Lung (tissue), 16 donors: ENCODE results near the gene RPS14. TPM values are rescaled to one million over a fixed set of nuclear protein-coding genes. Genes with fewer than 3 reads are reported as not detected.

ENCODE experiments used
- ATAC-seq: fragments of 200-7000 bp; cut with Tn5 transposase; one replicate; pipeline ENCODE4 v1.9.1; 2020; ENCODE audit warnings: moderate number of reproducible peaks; ENCODE audit not compliant: insufficient read depth, low FRiP score
- DNase-seq, 3 donors: peaks; one replicate each; pipeline ENCODE4 v3.0.0-alpha.2; 2013 to 2017
- H3K27ac ChIP-seq, 2 donors: one replicate each; pipeline ENCODE4 v1.5.1; 2013; ENCODE audit warnings: mild to moderate bottlenecking in 2 of 2, moderate library complexity in 2 of 2, control low read depth in 1 of 2, inconsistent platforms in 1 of 2, low read depth in 1 of 2, low read length in 1 of 2
- H3K27me3 ChIP-seq, 3 donors: one replicate each; pipeline ENCODE4 v1.5.1; 2013; ENCODE audit warnings: low read length in 2 of 3; ENCODE audit not compliant: control insufficient read depth in 3 of 3, insufficient read depth in 3 of 3
- H3K36me3 ChIP-seq, 4 donors: one replicate each; pipeline ENCODE4 v1.5.1; 2013; ENCODE audit warnings: low read length in 4 of 4, mild to moderate bottlenecking in 1 of 4, moderate library complexity in 1 of 4; ENCODE audit not compliant: control insufficient read depth in 4 of 4, insufficient read depth in 4 of 4
- H3K4me1 ChIP-seq, 5 donors: one replicate each; pipeline ENCODE4 v1.5.1; 2013; ENCODE audit warnings: low read length in 5 of 5, mild to moderate bottlenecking in 2 of 5, moderate library complexity in 1 of 5; ENCODE audit not compliant: control insufficient read depth in 5 of 5, insufficient read depth in 5 of 5
- H3K4me3 ChIP-seq: one replicate; pipeline ENCODE4 v1.5.1; 2013; ENCODE audit warnings: mild to moderate bottlenecking, control low read depth, moderate library complexity
- H3K9ac ChIP-seq, 2 donors: one replicate each; pipeline ENCODE4 v1.5.1; 2013; ENCODE audit warnings: low read length in 2 of 2, control low read depth in 1 of 2; ENCODE audit not compliant: insufficient read depth in 1 of 2
- H3K9me3 ChIP-seq, 4 donors: one replicate each; pipeline ENCODE4 v1.5.1; 2013; ENCODE audit warnings: low read length in 3 of 4, mild to moderate bottlenecking in 1 of 4, moderate library complexity in 1 of 4; ENCODE audit not compliant: control insufficient read depth in 4 of 4, insufficient read depth in 3 of 4
- CTCF ChIP-seq: IDR thresholded peaks from 2 replicates; pipeline ENCODE4 v1.5.1; 2012; ENCODE audit warnings: mild to moderate bottlenecking; ENCODE audit errors: control extremely low read depth, extremely low read depth
- WGBS, 2 donors: extraction: QIAGEN DNeasy Blood & Tissue Kit; methylation state at CpG; one replicate each; pipeline ENCODE4 v1.1.7; 2013; 5-methylcytosine and 5-hydroxymethylcytosine counted together
- long read RNA-seq, 5 donors: transcript quantifications; one replicate each; lab custom pipeline, GENCODE V29; 2026
- polyA plus RNA-seq, 2 donors: library from polyadenylated mRNA; stranded (reverse); fragments of 200-250 nt; gene quantifications; one replicate each; pipeline ENCODE4 v1.2.1, GENCODE V29; 2013
- total RNA-seq, 2 donors: library from RNA; depleted of rRNA in 1 of 2; stranded (reverse); fragments of >200 nt in 1 of 2; gene quantifications; one replicate each; pipeline ENCODE4 v1.2.1, GENCODE V29; 2014 to 2021
- donor health status: control.
- donor health status: control.
- donor health status: Bipolar disorder and iron deficiency.
- donor health status: healthy.
- donor health status: DM: yes; HTN: yes; CAD: no.

Gene RPS14
- total RNA-seq (1,000 to 10,000 TPM; 1,065 to 1,395 TPM), polyA plus RNA-seq (1,000 to 10,000 TPM; 3,509 to 4,623 TPM)
- long read RNA-seq, donor 1, transcript RPS14-201 (5 exons, 712 nt) = minor isoform, 13 of 3,064 reads
- long read RNA-seq, donor 1, transcript RPS14-206 (2 exons, 398 nt) = minor isoform, 6 of 3,064 reads
- long read RNA-seq, donor 1, transcript RPS14-205 (3 exons, 3,119 nt) = minor isoform, 328 of 3,064 reads
- long read RNA-seq, donor 1, transcript RPS14-203 (5 exons, 569 nt) = major isoform, 2,168 of 3,064 reads
- long read RNA-seq, donor 1, partial matches to known transcripts = 428 of 3,064 reads
- long read RNA-seq, donor 1, other reads (novel, unspliced or antisense) = 120 of 3,064 reads
- long read RNA-seq, donor 2, transcript RPS14-203 (5 exons, 569 nt) = major isoform, 1,059 of 1,536 reads
- long read RNA-seq, donor 2, transcript RPS14-201 (5 exons, 712 nt) = minor isoform, 6 of 1,536 reads
- long read RNA-seq, donor 2, transcript RPS14-205 (3 exons, 3,119 nt) = minor isoform, 146 of 1,536 reads
- long read RNA-seq, donor 2, partial matches to known transcripts = 271 of 1,536 reads
- long read RNA-seq, donor 2, other reads (novel, unspliced or antisense) = 53 of 1,536 reads
- long read RNA-seq, donor 3, transcript RPS14-206 (2 exons, 398 nt) = minor isoform, 10 of 1,847 reads
- long read RNA-seq, donor 3, transcript RPS14-205 (3 exons, 3,119 nt) = minor isoform, 171 of 1,847 reads
- long read RNA-seq, donor 3, transcript RPS14-203 (5 exons, 569 nt) = major isoform, 1,350 of 1,847 reads
- long read RNA-seq, donor 3, transcript RPS14-201 (5 exons, 712 nt) = minor isoform, 7 of 1,847 reads
- long read RNA-seq, donor 3, partial matches to known transcripts = 259 of 1,847 reads
- long read RNA-seq, donor 3, other reads (novel, unspliced or antisense) = 49 of 1,847 reads
- long read RNA-seq, donor 4, transcript RPS14-203 (5 exons, 569 nt) = major isoform, 1,103 of 1,649 reads
- long read RNA-seq, donor 4, transcript RPS14-206 (2 exons, 398 nt) = minor isoform, 8 of 1,649 reads
- long read RNA-seq, donor 4, transcript RPS14-205 (3 exons, 3,119 nt) = minor isoform, 203 of 1,649 reads
- long read RNA-seq, donor 4, transcript RPS14-201 (5 exons, 712 nt) = minor isoform, 9 of 1,649 reads
- long read RNA-seq, donor 4, partial matches to known transcripts = 273 of 1,649 reads
- long read RNA-seq, donor 4, other reads (novel, unspliced or antisense) = 48 of 1,649 reads
- long read RNA-seq, donor 5, transcript RPS14-201 (5 exons, 712 nt) = minor isoform, 16 of 3,485 reads
- long read RNA-seq, donor 5, transcript RPS14-203 (5 exons, 569 nt) = major isoform, 2,518 of 3,485 reads
- long read RNA-seq, donor 5, transcript RPS14-205 (3 exons, 3,119 nt) = minor isoform, 259 of 3,485 reads
- long read RNA-seq, donor 5, partial matches to known transcripts = 523 of 3,485 reads
- long read RNA-seq, donor 5, other reads (novel, unspliced or antisense) = 164 of 3,485 reads

- ATAC-seq = peak; percentile 96
- Histone ChIP-seq H3K4me1 (peaks cover 0 to 13% (median 6%) of the 10 kb centered on the region in 5 donors), H3K27ac (peak within 1 kb of the TSS; percentile 94 to 99), H3K36me3 (peaks cover 28 to 39% (median 33%) of the 10 kb centered on the region in 4 donors), H3K4me3 (peak within 1 kb of the TSS; percentile 93), H3K9ac (peak within 1 kb of the TSS; percentile 88 to 100), H3K9me3 (no peaks in the 10 kb centered on the region), H3K27me3 (no peaks in the 10 kb centered on the region)
- peak; percentile 95 to 98 (median 97) for DNase-seq
- WGBS, 2 donors = 3 to 4% methylated on average over 56 to 58 of the region's 58 CpGs
- TF ChIP-seq CTCF = peak; percentile 90
Observed at GRCh38 chr5:150449517-150450339, at the start of gene RPS14. Gene RPS14 (minus strand): TSS chr5:150449739. CDS start chr5:150447733, 2,006 bp downstream.

GRCh38 chr5:150498971-150499370 is 49.4 kb upstream of the RPS14 start:
- Histone ChIP-seq H3K4me1 (peaks cover 0 to 61% (median 24%) of the 10 kb centered on the region in 5 donors), H3K27ac (peak overlapping the region in 1 of 2 donors; percentile 50)

More at GRCh38 chr5:150498971-150499370, 49.4 kb upstream of the RPS14 start:
- no peak for TF ChIP-seq CTCF
- Histone ChIP-seq H3K27me3 (no peaks in the 10 kb centered on the region), H3K9ac (no peak overlapping the region), H3K36me3 (peaks cover 0 to 3% (median 2%) of the 10 kb centered on the region in 4 donors), H3K9me3 (no peaks in the 10 kb centered on the region), H3K4me3 (no peak overlapping the region)
- no peak for ATAC-seq
- no peak for DNase-seq
